Measurements from ENCODE around the gene KBTBD6.

GRCh38 chr13:41152005-41152404 lies 19.4 kb upstream of the KBTBD6 start:
- TF ChIP-seq RXRA (IDR thresholded peaks at IDR 0.05; ENCODE audit: borderline replicate concordance, low read depth) (no peak), MEF2A (IDR thresholded peaks at IDR 0.05; ENCODE audit: borderline replicate concordance, low read depth) (no peak), EP300 (IDR thresholded peaks at IDR 0.05; ENCODE audit: borderline replicate concordance in 1 of 2, low read depth in 1 of 2, low read length in 1 of 2) (no peak), RAD21 (IDR thresholded peaks at IDR 0.05; ENCODE audit: low read length) (no peak)
- TF ChIP-seq, protein P1, sequence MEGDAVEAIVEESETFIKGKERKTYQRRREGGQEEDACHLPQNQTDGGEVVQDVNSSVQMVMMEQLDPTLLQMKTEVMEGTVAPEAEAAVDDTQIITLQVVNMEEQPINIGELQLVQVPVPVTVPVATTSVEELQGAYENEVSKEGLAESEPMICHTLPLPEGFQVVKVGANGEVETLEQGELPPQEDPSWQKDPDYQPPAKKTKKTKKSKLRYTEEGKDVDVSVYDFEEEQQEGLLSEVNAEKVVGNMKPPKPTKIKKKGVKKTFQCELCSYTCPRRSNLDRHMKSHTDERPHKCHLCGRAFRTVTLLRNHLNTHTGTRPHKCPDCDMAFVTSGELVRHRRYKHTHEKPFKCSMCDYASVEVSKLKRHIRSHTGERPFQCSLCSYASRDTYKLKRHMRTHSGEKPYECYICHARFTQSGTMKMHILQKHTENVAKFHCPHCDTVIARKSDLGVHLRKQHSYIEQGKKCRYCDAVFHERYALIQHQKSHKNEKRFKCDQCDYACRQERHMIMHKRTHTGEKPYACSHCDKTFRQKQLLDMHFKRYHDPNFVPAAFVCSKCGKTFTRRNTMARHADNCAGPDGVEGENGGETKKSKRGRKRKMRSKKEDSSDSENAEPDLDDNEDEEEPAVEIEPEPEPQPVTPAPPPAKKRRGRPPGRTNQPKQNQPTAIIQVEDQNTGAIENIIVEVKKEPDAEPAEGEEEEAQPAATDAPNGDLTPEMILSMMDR (IDR thresholded peaks at IDR 0.05), result no peak
- TF ChIP-seq, protein P2, sequence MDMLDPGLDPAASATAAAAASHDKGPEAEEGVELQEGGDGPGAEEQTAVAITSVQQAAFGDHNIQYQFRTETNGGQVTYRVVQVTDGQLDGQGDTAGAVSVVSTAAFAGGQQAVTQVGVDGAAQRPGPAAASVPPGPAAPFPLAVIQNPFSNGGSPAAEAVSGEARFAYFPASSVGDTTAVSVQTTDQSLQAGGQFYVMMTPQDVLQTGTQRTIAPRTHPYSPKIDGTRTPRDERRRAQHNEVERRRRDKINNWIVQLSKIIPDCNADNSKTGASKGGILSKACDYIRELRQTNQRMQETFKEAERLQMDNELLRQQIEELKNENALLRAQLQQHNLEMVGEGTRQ (IDR thresholded peaks at IDR 0.05; ENCODE audit: borderline replicate concordance, low read depth, low read length), result no peak
